GM12878 (cell line): Measurements from ENCODE around the gene NAA25.

Experiments
- CHD4 ChIP-seq: fragments of 200-600 bp; sonication (generic); IDR thresholded peaks from 2 replicates; pipeline ENCODE4 v1.6.1; 2016; ENCODE audit warnings: mild to moderate bottlenecking
- CTCF ChIP-seq, 3 experiments: IDR thresholded peaks in 2 of 3; conservative IDR thresholded peaks in 1 of 3; 2 replicates each; pipeline ENCODE4 v1.5.1; 2011; ENCODE audit warnings: low read depth in 3 of 3, low read length in 3 of 3, mild to moderate bottlenecking in 3 of 3, control low read depth in 2 of 3, moderate library complexity in 2 of 3, inconsistent platforms in 1 of 3, mixed read lengths in 1 of 3; ENCODE audit not compliant: control insufficient read depth in 2 of 3, insufficient read depth in 1 of 3; ENCODE audit errors: extremely low read depth in 1 of 3
- EED ChIP-seq: sonication (generic); IDR thresholded peaks from 2 replicates; pipeline ENCODE4 v1.6.1; 2016; ENCODE audit warnings: antibody characterized with exemption, low read depth
- EP300 ChIP-seq, 2 experiments: fragments of 150-350 bp in 1 of 2; IDR thresholded peaks; 2 replicates each; pipeline ENCODE4 v1.6.1; 2011 to 2012; ENCODE audit warnings: low read depth in 2 of 2, low read length in 2 of 2, borderline replicate concordance in 1 of 2, improper control_type of control experiment in 1 of 2, inconsistent platforms in 1 of 2; ENCODE audit not compliant: control insufficient read depth in 1 of 2
- IRF3 ChIP-seq: fragments of 450-650 bp; IDR thresholded peaks from 2 replicates; pipeline ENCODE4 v1.6.1; 2014; ENCODE audit warnings: mild to moderate bottlenecking
- POLR2A ChIP-seq: IDR thresholded peaks from 2 replicates; pipeline ENCODE4 v1.6.1; 2011; ENCODE audit warnings: low read depth, mild to moderate bottlenecking, low read length
- RCOR1 ChIP-seq: conservative IDR thresholded peaks from 2 replicates; pipeline ENCODE4 v1.6.1; 2012; ENCODE audit warnings: low read depth, low read length, improper control_type of control experiment
- REST ChIP-seq: IDR thresholded peaks from 2 replicates; pipeline ENCODE4 v1.6.1; 2012; ENCODE audit warnings: mild to moderate bottlenecking, low read depth, low read length
- SMAD1 ChIP-seq: fragments of 450-650 bp; IDR thresholded peaks from 2 replicates; pipeline ENCODE4 v1.6.1; 2018; ENCODE audit warnings: mild to moderate bottlenecking, low read depth; ENCODE audit not compliant: partially characterized antibody
- SUPT20H ChIP-seq: IDR thresholded peaks from 2 replicates; pipeline ENCODE4 v1.6.1; 2011; ENCODE audit warnings: low read depth, mild to moderate bottlenecking, low read length, moderate library complexity, borderline replicate concordance; ENCODE audit not compliant: control insufficient read depth

GRCh38 chr12:111980598-111980997, 128.0 kb downstream of the NAA25 start:
- TF ChIP-seq POLR2A (no peak), CTCF (IDR thresholded peaks at IDR 0.05 in 2 of 3, conservative IDR thresholded peaks at IDR 0.05 in 1 of 3; ENCODE audit: control insufficient read depth in 2 of 3, extremely low read depth in 1 of 3, insufficient read depth in 1 of 3, low read depth in 3 of 3, low read length in 3 of 3) (no peak), IRF3 (no peak), EP300 (IDR thresholded peaks at IDR 0.05; ENCODE audit: borderline replicate concordance in 1 of 2, control insufficient read depth in 1 of 2, low read depth in 2 of 2, low read length in 2 of 2) (no peak), RCOR1 (no peak), EED (no peak), SMAD1 (no peak), REST (no peak), SUPT20H (no peak), CHD4 (no peak)
